ENCODE measurements around the gene CDK19.

Gene CDK19

DNA sequence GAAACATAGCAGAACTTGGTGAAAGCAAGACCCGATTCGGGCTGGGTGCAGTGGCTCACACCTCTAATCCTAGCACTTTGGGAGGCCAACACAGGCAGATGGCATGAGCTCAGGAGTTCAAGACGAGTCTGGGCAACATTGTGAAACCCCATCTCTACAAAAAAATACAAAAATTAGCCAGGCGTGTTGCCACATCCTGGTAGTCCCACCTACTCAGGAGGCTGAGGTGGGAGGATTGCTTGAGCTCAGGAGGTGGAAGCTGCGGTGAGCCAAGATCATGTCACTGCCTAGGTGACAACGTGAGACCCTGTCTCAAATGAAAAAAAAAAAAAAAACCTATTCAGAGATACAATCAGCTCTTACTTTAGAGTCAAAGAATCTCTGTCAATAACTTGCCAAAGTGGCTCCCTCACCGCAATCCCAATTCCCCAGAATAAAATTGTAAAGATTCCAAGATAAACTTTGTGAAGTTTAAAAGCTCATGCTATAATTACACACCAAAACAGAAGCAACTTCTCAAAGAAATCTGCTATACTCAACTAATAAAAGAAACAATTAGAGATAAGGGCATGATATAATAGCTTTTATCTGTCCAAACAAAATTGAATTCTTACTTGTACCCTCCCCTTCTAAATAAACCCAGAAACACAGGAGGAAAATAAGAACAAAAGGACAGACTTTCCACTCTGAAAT is 33.6 kb downstream of the CDK19 start:
- FAIRE-seq: no peak
- DNase-seq (ENCODE audit: insufficient read length, low spot score): no peak
- TF ChIP-seq, protein P1, sequence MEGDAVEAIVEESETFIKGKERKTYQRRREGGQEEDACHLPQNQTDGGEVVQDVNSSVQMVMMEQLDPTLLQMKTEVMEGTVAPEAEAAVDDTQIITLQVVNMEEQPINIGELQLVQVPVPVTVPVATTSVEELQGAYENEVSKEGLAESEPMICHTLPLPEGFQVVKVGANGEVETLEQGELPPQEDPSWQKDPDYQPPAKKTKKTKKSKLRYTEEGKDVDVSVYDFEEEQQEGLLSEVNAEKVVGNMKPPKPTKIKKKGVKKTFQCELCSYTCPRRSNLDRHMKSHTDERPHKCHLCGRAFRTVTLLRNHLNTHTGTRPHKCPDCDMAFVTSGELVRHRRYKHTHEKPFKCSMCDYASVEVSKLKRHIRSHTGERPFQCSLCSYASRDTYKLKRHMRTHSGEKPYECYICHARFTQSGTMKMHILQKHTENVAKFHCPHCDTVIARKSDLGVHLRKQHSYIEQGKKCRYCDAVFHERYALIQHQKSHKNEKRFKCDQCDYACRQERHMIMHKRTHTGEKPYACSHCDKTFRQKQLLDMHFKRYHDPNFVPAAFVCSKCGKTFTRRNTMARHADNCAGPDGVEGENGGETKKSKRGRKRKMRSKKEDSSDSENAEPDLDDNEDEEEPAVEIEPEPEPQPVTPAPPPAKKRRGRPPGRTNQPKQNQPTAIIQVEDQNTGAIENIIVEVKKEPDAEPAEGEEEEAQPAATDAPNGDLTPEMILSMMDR (IDR thresholded peaks at IDR 0.05; ENCODE audit: insufficient read depth, missing control alignments): no peak

DNA sequence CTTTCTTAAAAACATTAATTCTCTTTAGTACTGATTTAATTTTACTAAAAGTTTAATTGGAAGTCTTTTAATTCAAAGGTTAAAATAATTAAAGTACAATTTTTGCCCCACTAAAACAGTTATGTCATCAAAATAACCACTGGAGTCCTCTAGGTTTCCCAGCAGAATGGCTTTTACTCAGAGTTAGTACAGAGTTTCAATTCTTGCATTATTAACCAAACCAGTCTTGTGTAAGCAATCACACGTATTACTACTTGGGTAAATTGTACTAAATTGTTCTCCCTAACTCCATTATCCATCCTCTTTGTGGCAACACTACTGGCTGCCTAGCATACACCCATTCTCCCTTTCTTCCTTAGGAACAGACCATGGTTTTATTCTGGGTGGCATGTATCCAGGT is 36.9 kb downstream of the CDK19 start:
- no peak for DNase-seq (ENCODE audit: insufficient read length, low spot score)
- FAIRE-seq: no peak
- TF ChIP-seq, protein P1 (IDR thresholded peaks at IDR 0.05; ENCODE audit: insufficient read depth, missing control alignments): no peak

DNA sequence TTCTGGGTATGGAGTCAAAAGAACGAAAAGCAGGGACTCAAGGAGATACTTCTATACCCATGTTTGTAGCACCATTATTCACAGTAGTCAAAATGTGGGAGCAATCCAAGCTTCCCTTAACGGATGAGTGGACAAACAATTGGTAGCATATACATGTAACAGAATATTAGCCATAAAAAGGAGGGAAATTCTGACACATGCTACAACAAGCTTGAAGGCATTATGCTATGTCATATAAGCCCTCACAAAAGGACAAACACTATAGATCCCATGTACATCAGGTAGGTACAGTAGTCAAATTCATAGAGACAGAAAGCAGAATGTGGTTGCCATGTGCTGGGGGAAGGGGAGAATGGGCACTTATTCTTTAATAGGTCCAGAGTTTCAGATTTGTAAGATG is 37.6 kb downstream of the CDK19 start:
- no peak for FAIRE-seq
- TF ChIP-seq, protein P1 (IDR thresholded peaks at IDR 0.05; ENCODE audit: insufficient read depth, missing control alignments): no peak
- no peak for DNase-seq (ENCODE audit: insufficient read length, low spot score)

DNA sequence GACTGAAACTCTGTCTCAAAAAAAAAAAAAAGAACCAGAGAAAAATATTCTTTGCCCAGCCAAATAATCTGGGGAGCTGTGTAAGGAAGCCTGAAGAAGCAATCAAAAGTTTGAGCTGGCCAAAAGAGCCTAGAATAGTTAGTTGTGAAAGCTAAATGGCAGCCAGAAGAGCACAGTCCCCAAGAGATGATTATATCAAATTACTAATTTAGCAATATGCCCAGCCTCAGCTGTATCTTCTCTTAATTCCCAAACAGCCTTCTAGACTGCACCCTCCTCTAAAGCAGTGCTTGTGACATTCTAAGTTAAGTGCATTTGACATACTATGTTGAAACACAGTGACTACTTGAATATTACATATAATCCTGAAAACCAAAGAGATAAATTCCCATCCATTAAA is 38.9 kb downstream of the CDK19 start:
- DNase-seq (ENCODE audit: insufficient read length, low spot score) (no peak), FAIRE-seq (no peak)
- TF ChIP-seq, protein P1 (IDR thresholded peaks at IDR 0.05; ENCODE audit: insufficient read depth, missing control alignments): no peak

DNA sequence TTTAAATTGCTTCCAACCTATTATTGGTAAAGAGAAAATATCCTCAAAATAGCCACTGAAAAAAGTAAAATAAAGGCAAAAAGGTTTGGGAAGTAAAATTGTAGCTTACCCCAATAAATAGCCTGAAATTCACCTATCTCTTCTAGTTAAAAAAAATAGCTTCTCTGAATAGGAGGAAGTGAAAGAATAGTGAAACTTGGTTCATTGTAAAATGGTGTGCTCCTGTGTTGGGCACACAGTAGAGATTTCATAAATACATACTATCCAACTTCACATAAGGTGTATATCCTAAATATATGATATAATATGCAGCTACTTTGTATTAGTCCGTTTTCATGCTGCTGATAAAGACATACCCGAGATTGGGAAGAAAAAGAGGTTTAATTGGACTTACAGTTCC is 45.3 kb downstream of the CDK19 start:
- DNase-seq (ENCODE audit: insufficient read length, low spot score) (no peak), FAIRE-seq (no peak)
- TF ChIP-seq, protein P1 (IDR thresholded peaks at IDR 0.05; ENCODE audit: insufficient read depth, missing control alignments): no peak

DNA sequence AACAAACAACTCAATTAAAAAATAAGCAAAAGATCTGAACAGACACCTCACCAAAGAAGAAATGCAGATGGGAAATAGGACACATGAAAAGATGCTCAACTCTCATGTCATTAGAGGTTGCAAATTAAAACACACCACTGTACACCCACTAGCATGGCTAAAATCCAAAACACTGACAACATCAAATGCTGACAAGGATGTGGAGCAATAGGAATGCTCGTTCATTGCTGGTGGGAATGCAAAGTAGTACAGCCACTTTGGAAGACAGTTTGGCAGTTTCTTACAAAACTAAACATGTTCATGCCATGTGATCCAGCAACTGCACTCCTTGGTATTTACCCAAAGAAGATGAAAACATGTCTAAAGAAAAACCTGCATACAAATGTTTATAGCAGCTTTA is 47.2 kb downstream of the CDK19 start:
- TF ChIP-seq, protein P1 (IDR thresholded peaks at IDR 0.05; ENCODE audit: insufficient read depth, missing control alignments): no peak
- no peak for DNase-seq (ENCODE audit: insufficient read length, low spot score)
- FAIRE-seq: no peak

DNA sequence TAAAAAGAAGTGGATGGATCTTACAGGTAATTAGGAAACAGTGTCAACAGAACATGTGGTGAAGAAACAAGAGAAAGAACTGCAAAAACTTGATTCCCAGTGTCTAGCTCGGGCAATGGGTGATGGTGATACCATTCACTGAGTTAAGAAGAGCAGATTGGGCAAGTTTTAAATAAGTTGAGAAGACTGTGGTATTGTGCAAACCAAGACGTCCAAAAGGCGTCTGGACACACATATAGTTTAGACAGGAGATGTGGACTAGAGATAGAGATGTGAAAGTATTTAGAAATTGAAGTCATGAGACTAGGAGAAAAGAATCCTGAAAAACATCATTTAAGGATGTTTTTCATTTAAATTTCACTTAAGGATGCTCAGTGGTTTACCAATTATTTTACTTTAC is 53.9 kb downstream of the CDK19 start:
- FAIRE-seq (no peak), DNase-seq (ENCODE audit: insufficient read length, low spot score) (no peak)
- TF ChIP-seq, protein P1 (IDR thresholded peaks at IDR 0.05; ENCODE audit: insufficient read depth, missing control alignments): no peak
